GM19238 (cell line): ENCODE measurements around the gene SIRT6.
"Not testable (repeated sequence)": the region's sequence is repeated elsewhere in the genome, so short reads cannot be mapped to it uniquely, and the experiment has no call there.

Experiments used
- DNase-seq: peaks from one replicate; pipeline ENCODE4 v3.0.0; 2011; ENCODE audit warnings: low spot score; ENCODE audit not compliant: insufficient read length

Gene SIRT6

GRCh38 chr19:4136680-4137088 lies 45.7 kb downstream of the SIRT6 start:
- no peak for DNase-seq

GRCh38 chr19:4135386-4135785 lies 47.0 kb downstream of the SIRT6 start:
- DNase-seq: not testable (repeated sequence)

- DNase-seq: no peak
These were observed 48.0 kb downstream of the SIRT6 start for GRCh38 chr19:4134351-4134750.

GRCh38 chr19:4130744-4131438 lies 51.5 kb downstream of the SIRT6 start:
- no peak for DNase-seq

GRCh38 chr19:4129050-4129449 lies 53.3 kb downstream of the SIRT6 start:
- not testable (repeated sequence) for DNase-seq

- DNase-seq: not testable (repeated sequence)
These were observed 55.0 kb downstream of the SIRT6 start for GRCh38 chr19:4127322-4127721.

GRCh38 chr19:4124638-4125037 lies 57.7 kb downstream of the SIRT6 start:
- no peak for DNase-seq
